Suprapubic skin (tissue), 4 donors: ENCODE measurements around the gene MAST4.

Experiments
- CTCF ChIP-seq, 2 donors: fragments of 200-600 bp in 1 of 2; fragments of 450-650 bp in 1 of 2; sonication (generic) in 1 of 2; IDR thresholded peaks; one replicate each; pipeline ENCODE4 v1.5.1; 2016 to 2019; ENCODE audit warnings: antibody characterized with exemption in 2 of 2, mild to moderate bottlenecking in 1 of 2, moderate library complexity in 1 of 2
- EP300 ChIP-seq: sonication (generic); formaldehyde crosslinking; IDR thresholded peaks from one replicate; pipeline ENCODE4 v1.6.1; 2017; ENCODE audit warnings: antibody characterized with exemption
- POLR2A ChIP-seq, 2 donors: fragments of 450-650 bp; IDR thresholded peaks; one replicate each; pipeline ENCODE4 v1.6.1; 2017; ENCODE audit warnings: antibody characterized with exemption in 2 of 2, mild to moderate bottlenecking in 2 of 2, moderate library complexity in 2 of 2
- POLR2AphosphoS5 ChIP-seq, 3 donors: sonication (generic); formaldehyde crosslinking; IDR thresholded peaks; one replicate each; pipeline ENCODE4 v1.6.1; 2017; ENCODE audit warnings: antibody characterized with exemption in 3 of 3

GRCh38 chr5:67118050-67118620, 521.9 kb downstream of the MAST4 start:
- TF ChIP-seq EP300 (no peak), CTCF (IDR thresholded peaks at IDR 0.05) (no peak), POLR2A (IDR thresholded peaks at IDR 0.05) (no peak), POLR2AphosphoS5 (IDR thresholded peaks at IDR 0.05) (no peak)
